Calu3 (cell line): ENCODE data around the gene RWDD3. TPM values are rescaled to one million over a fixed set of nuclear protein-coding genes. Genes with fewer than 3 reads are reported as not detected.

Experiments used
- BruUV-seq: library from RNA; stranded (reverse); fragments of 400-500 nt; replicated peaks from 2 replicates; lab custom pipeline; 2021; lab: Mats Ljungman, UMichigan
- CTCF ChIA-PET: fragments of 300-600 bp; sonication (Branson Sonifier 250); formaldehyde crosslinking; loops from one replicate; lab custom pipeline; 2022; ENCODE audit warnings: antibody characterized with exemption; lab: Charles Lee
- DNase-seq: peaks from one replicate; pipeline ENCODE4 v3.0.0; 2022
- H3K27ac Mint-ChIP-seq: one replicate; pipeline ENCODE4 v1.8.0; 2022; ENCODE audit warnings: mixed read lengths; ENCODE audit not compliant: unreplicated experiment
- H3K27me3 Mint-ChIP-seq: one replicate; pipeline ENCODE4 v1.8.0; 2022; ENCODE audit warnings: mixed read lengths; ENCODE audit not compliant: unreplicated experiment
- H3K36me3 Mint-ChIP-seq: one replicate; pipeline ENCODE4 v1.8.0; 2022; ENCODE audit warnings: mild to moderate bottlenecking, moderate library complexity, mixed read lengths; ENCODE audit not compliant: insufficient read depth, unreplicated experiment
- H3K4me1 Mint-ChIP-seq: one replicate; pipeline ENCODE4 v1.8.0; 2022; ENCODE audit warnings: mild to moderate bottlenecking, low read depth, mixed read lengths; ENCODE audit not compliant: unreplicated experiment
- H3K4me3 Mint-ChIP-seq: one replicate; pipeline ENCODE4 v1.8.0; 2022; ENCODE audit warnings: mild to moderate bottlenecking, low read depth, moderate library complexity, mixed read lengths; ENCODE audit not compliant: unreplicated experiment
- H3K9me3 Mint-ChIP-seq: one replicate; pipeline ENCODE4 v1.8.0; 2022; ENCODE audit warnings: low read depth, mixed read lengths; ENCODE audit not compliant: unreplicated experiment
- CTCF ChIP-seq: fragments of 200-600 bp; IDR thresholded peaks from one replicate; pipeline ENCODE4 v1.8.0; 2022; ENCODE audit warnings: antibody characterized with exemption; ENCODE audit not compliant: unreplicated experiment
- intact Hi-C: fragments of 100-400 bp; cut with micrococcal nuclease; formaldehyde crosslinking; loops from one replicate; pipeline ENCODE4 v1.10.0; 2022; ENCODE audit not compliant: unreplicated experiment
- total RNA-seq: library from RNA; stranded (reverse); gene quantifications from 2 replicates; pipeline ENCODE4 v1.2.3, GENCODE V29; 2022

RWDD3 gene
- total RNA-seq, 1 experiment from 2014 or later = 25.2 TPM

GRCh38 chr1:95262913-95263312 is 28.9 kb downstream of the RWDD3 start:
- Mint-ChIP-seq H3K27me3 (no peaks in the 10 kb centered on the region), H3K36me3 (peaks cover 2% of the 10 kb centered on the region), H3K27ac (no peak overlapping the region), H3K4me3 (no peak overlapping the region), H3K4me1 (peaks cover 23% of the 10 kb centered on the region), H3K9me3 (peaks cover 8% of the 10 kb centered on the region)
- CTCF ChIA-PET = no interaction called here
- no TSS peak for BruUV-seq
- intact Hi-C loops = no loop called here
- DNase-seq = no peak
- TF ChIP-seq CTCF = no peak

GRCh38 chr1:95263450-95263849 is 29.4 kb downstream of the RWDD3 start:
- BruUV-seq = no TSS peak

GRCh38 chr1:95265106-95265505 is 31.1 kb downstream of the RWDD3 start:
- no peak overlapping the region for H3K27ac Mint-ChIP-seq
- TF ChIP-seq CTCF = no peak
- peaks cover 1% of the 10 kb centered on the region for H3K4me1 Mint-ChIP-seq
- CTCF ChIA-PET = no interaction called here
- no TSS peak for BruUV-seq
- no peaks in the 10 kb centered on the region for H3K36me3 Mint-ChIP-seq
- DNase-seq = no peak
- peaks cover 8% of the 10 kb centered on the region for H3K9me3 Mint-ChIP-seq
- intact Hi-C loops = no loop called here
- H3K4me3 Mint-ChIP-seq = no peak overlapping the region
- H3K27me3 Mint-ChIP-seq = no peaks in the 10 kb centered on the region

More at GRCh38 chr1:95263450-95263849, 29.4 kb downstream of the RWDD3 start:
- CTCF ChIA-PET = no interaction called here
- no peak for TF ChIP-seq CTCF
- Mint-ChIP-seq H3K27me3 (no peaks in the 10 kb centered on the region), H3K27ac (no peak overlapping the region), H3K4me3 (no peak overlapping the region), H3K4me1 (peaks cover 18% of the 10 kb centered on the region), H3K36me3 (no peaks in the 10 kb centered on the region), H3K9me3 (peaks cover 8% of the 10 kb centered on the region)
- no peak for DNase-seq
- intact Hi-C loops = no loop called here

- CTCF ChIA-PET = no interaction called here
- Mint-ChIP-seq H3K4me3 (no peak overlapping the region), H3K9me3 (peaks cover 6% of the 10 kb centered on the region), H3K27ac (no peak overlapping the region), H3K27me3 (no peaks in the 10 kb centered on the region), H3K4me1 (no peaks in the 10 kb centered on the region), H3K36me3 (no peaks in the 10 kb centered on the region)
- BruUV-seq = no TSS peak
- DNase-seq = no peak
- intact Hi-C loops = no loop called here
- TF ChIP-seq CTCF = no peak
Measured at GRCh38 chr1:95276429-95276828, 42.4 kb downstream of the RWDD3 start.
